HepG2 (cell line): Measurements from ENCODE around the gene SHFL. TPM values are rescaled to one million over a fixed set of nuclear protein-coding genes. Genes with fewer than 3 reads are reported as not detected.
A peak's percentile ranks its signal among the peaks of the same experiment; 100 is the strongest.

Experiments used
- ATAD3A ChIP-seq: sonication (generic); formaldehyde crosslinking; IDR thresholded peaks from 2 replicates; pipeline ENCODE4 v1.4.0; 2020; ENCODE audit warnings: missing genetic modification reagents
- CBFB ChIP-seq: sonication (generic); formaldehyde crosslinking; IDR thresholded peaks from 2 replicates; pipeline ENCODE4 v1.4.0; 2020; ENCODE audit warnings: missing genetic modification reagents
- DPF2 ChIP-seq: sonication (generic); formaldehyde crosslinking; IDR thresholded peaks from 2 replicates; pipeline ENCODE4 v1.4.0; 2020; ENCODE audit warnings: mild to moderate bottlenecking, low read depth, missing genetic modification reagents, borderline replicate concordance
- EEA1 ChIP-seq: sonication (generic); formaldehyde crosslinking; IDR thresholded peaks from 2 replicates; pipeline ENCODE4 v1.5.1; 2020; ENCODE audit warnings: mild to moderate bottlenecking, missing genetic modification reagents, borderline replicate concordance
- FOSL2 ChIP-seq: sonication (generic); formaldehyde crosslinking; IDR thresholded peaks from 2 replicates; pipeline ENCODE4 v1.4.0; 2020; ENCODE audit warnings: missing genetic modification reagents
- FOXO1 ChIP-seq: sonication (generic); formaldehyde crosslinking; IDR thresholded peaks from 2 replicates; pipeline ENCODE4 v1.4.0; 2020; ENCODE audit warnings: missing genetic modification reagents
- GATAD1 ChIP-seq: IDR thresholded peaks from 2 replicates; pipeline ENCODE4 v1.6.1; 2016; ENCODE audit warnings: missing genetic modification reagents, missing compliant biosample characterization
- HOXA3 ChIP-seq: sonication (generic); formaldehyde crosslinking; IDR thresholded peaks from 2 replicates; pipeline ENCODE4 v1.5.0; 2020; ENCODE audit warnings: missing genetic modification reagents
- KLF6 ChIP-seq: IDR thresholded peaks from 2 replicates; pipeline ENCODE4 v1.8.0; 2016; ENCODE audit warnings: missing biosample characterization, missing genetic modification reagents
- NCOR1 ChIP-seq: fragments of 200-600 bp; sonication (generic); IDR thresholded peaks from 2 replicates; pipeline ENCODE4 v1.7.0; 2017; ENCODE audit warnings: antibody characterized with exemption, low read length, borderline replicate concordance
- NFE2L1 ChIP-seq: sonication (generic); formaldehyde crosslinking; IDR thresholded peaks from 2 replicates; pipeline ENCODE4 v1.4.0; 2020; ENCODE audit warnings: missing genetic modification reagents, mild to moderate bottlenecking, borderline replicate concordance
- SYNCRIP ChIP-seq: fragments of 200-400 bp; formaldehyde crosslinking; IDR thresholded peaks from 2 replicates; pipeline ENCODE4 v1.6.1; 2018; ENCODE audit warnings: mild to moderate bottlenecking, low read depth, low read length; ENCODE audit not compliant: insufficient read depth
- TBL1XR1 ChIP-seq: fragments of 150-350 bp; IDR thresholded peaks from 2 replicates; pipeline ENCODE4 v1.6.1; 2014; ENCODE audit warnings: borderline replicate concordance, low read length; ENCODE audit not compliant: partially characterized antibody
- TBP ChIP-seq: sonication (generic); formaldehyde crosslinking; IDR thresholded peaks from 2 replicates; pipeline ENCODE4 v1.5.0; 2020; ENCODE audit warnings: missing genetic modification reagents
- ZBTB38 ChIP-seq: sonication (generic); formaldehyde crosslinking; IDR thresholded peaks from 2 replicates; pipeline ENCODE4 v1.5.1; 2020; ENCODE audit warnings: mild to moderate bottlenecking, missing genetic modification reagents
- ZMYM4 ChIP-seq: sonication (generic); formaldehyde crosslinking; IDR thresholded peaks from 2 replicates; pipeline ENCODE4 v1.8.1; 2023; ENCODE audit warnings: mild to moderate bottlenecking, missing genetic modification reagents
- ZNF329 ChIP-seq: sonication (generic); formaldehyde crosslinking; IDR thresholded peaks from 2 replicates; pipeline ENCODE4 v1.9.0; 2021; ENCODE audit warnings: low read depth, mild to moderate bottlenecking, missing genetic modification reagents
- ZNF337 ChIP-seq: sonication (generic); formaldehyde crosslinking; IDR thresholded peaks from 2 replicates; pipeline ENCODE4 v1.5.1; 2020; ENCODE audit warnings: missing genetic modification reagents, low read depth, mild to moderate bottlenecking, borderline replicate concordance
- ZNF33B ChIP-seq: sonication (generic); formaldehyde crosslinking; IDR thresholded peaks from 2 replicates; pipeline ENCODE4 v1.5.1; 2020; ENCODE audit warnings: mild to moderate bottlenecking, missing genetic modification reagents
- ZNF34 ChIP-seq: sonication (generic); formaldehyde crosslinking; IDR thresholded peaks from 2 replicates; pipeline ENCODE4 v1.4.0; 2020; ENCODE audit warnings: mild to moderate bottlenecking, missing genetic modification reagents, borderline replicate concordance
- ZNF576 ChIP-seq: sonication (generic); formaldehyde crosslinking; IDR thresholded peaks from 2 replicates; pipeline ENCODE4 v1.4.0; 2020; ENCODE audit warnings: mild to moderate bottlenecking, missing genetic modification reagents
- ZNF891 ChIP-seq: sonication (generic); formaldehyde crosslinking; IDR thresholded peaks from 2 replicates; pipeline ENCODE4 v1.5.0; 2020; ENCODE audit warnings: mild to moderate bottlenecking, missing genetic modification reagents
- ZSCAN20 ChIP-seq: sonication (generic); formaldehyde crosslinking; IDR thresholded peaks from 2 replicates; pipeline ENCODE4 v1.4.0; 2020; ENCODE audit warnings: missing genetic modification reagents, mild to moderate bottlenecking, borderline replicate concordance
- polyA plus RNA-seq, 8 experiments: library from polyadenylated mRNA; depleted of rRNA in 3 of 8; stranded (reverse) in 7 of 8; unstranded in 1 of 8; fragments of >200 nt; fragmentation: Illumina TruSeq in 4 of 8; extraction: Trizol in 4 of 8; gene quantifications; 2 replicates each; pipeline versions ENCODE4 v1.2.1 to v1.2.3, GENCODE V29; 2011 to 2016; ENCODE audit warnings: low read depth in 4 of 8, missing spikeins in 1 of 8, mixed read lengths in 1 of 8; ENCODE audit not compliant: insufficient read depth in 1 of 8
- total RNA-seq, 5 experiments: library from RNA; depleted of rRNA; stranded (reverse); fragments of >200 nt; fragmentation: Illumina TruSeq; extraction: Trizol; gene quantifications; 2 replicates each; pipeline ENCODE4 v1.2.3, GENCODE V29; 2016; ENCODE audit warnings: low read depth in 1 of 5
- TF ChIP-seq, protein P1 (sequence below): sonication (generic); formaldehyde crosslinking; IDR thresholded peaks from 2 replicates; pipeline ENCODE4 v1.4.0; 2020; ENCODE audit warnings: missing genetic modification reagents
- TF ChIP-seq, protein P2 (sequence below), 2 experiments: sonication (generic) in 1 of 2; formaldehyde crosslinking in 1 of 2; IDR thresholded peaks; 2 replicates each; pipeline versions ENCODE4 v1.4.0 to v1.6.1; 2018 to 2020; ENCODE audit warnings: missing genetic modification reagents in 2 of 2, borderline replicate concordance in 1 of 2, low read depth in 1 of 2, mild to moderate bottlenecking in 1 of 2, missing biosample characterization in 1 of 2
- TF ChIP-seq, protein P3 (sequence below): sonication (generic); formaldehyde crosslinking; IDR thresholded peaks from 2 replicates; pipeline ENCODE4 v1.8.0; 2022; ENCODE audit warnings: mild to moderate bottlenecking, missing genetic modification reagents; ENCODE audit not compliant: insufficient replicate concordance

The SHFL gene
- total and polyA plus RNA-seq, 2 of the 13 experiments (the other 11 are each of a cell fraction or from before 2014, with no cell fraction given), result 12.3 to 36.4 TPM

DNA sequence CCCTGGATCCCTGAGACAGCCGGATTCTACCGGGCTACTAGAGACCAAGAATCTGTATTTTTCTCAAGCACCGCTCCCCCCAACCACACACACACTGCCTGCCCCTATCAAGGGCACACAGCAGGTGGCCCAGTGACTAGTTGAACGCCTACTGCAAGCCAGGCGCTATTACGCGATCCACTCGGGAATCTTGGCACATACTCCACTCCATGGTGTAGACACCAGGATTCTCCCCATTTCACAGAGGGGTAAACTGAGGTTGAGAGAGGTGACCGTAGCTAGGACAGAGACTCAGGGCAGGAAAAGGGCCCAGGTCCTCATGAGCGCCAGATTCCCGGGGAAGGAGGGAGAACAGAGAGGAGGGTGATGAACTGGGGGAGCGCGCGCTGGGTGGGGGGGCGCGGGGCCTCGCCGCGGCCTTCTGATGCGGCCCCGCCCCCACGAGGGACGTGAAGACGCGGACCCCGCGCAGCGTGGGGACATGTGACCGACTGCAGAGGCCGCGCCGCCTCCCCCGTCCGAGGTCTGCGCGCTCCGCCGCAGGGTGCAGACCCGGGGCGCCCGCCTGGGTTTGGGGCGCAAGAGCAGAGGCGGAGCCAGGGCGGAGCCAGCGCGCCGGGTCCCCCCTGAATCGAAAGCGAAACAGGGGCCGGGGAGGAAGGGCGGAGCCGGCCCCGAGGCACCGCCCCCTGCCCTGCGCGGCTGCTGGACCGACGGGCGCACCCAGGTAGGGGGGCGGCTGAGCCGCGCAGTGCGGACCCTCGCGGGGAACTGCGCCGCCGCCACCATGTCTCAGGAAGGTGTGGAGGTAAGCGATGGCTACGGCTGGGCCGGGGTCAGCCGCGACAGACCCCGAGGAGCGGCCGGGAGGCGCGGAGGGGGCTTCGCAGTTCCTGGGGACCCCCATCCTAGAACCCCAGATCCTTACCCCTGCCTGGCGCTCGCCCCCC lies at the start of gene SHFL (continued):
- TF ChIP-seq ZNF576 (CRISPR knock-in tag), result no peak
- 0 out of 2 replicates have a peak, but pooled peaks have one; percentile 55 for TF ChIP-seq ZNF337 (CRISPR knock-in tag)
- TF ChIP-seq HOXA3 (CRISPR knock-in tag), result no peak; the same call in 1 of the 2 replicates
- no peak for TF ChIP-seq SYNCRIP
- TF ChIP-seq ZNF34, result no peak; the same call in 1 of the 2 replicates
- TF ChIP-seq KLF6, result peak; percentile 60; the same call in 1 of the 2 replicates
- TF ChIP-seq DPF2, result no peak
- no peak for TF ChIP-seq ZNF891 (CRISPR knock-in tag)
- TF ChIP-seq FOXO1, result peak; percentile 10; the same call in 1 of the 2 replicates
- TF ChIP-seq NCOR1, result no peak
- TF ChIP-seq, protein P1, sequence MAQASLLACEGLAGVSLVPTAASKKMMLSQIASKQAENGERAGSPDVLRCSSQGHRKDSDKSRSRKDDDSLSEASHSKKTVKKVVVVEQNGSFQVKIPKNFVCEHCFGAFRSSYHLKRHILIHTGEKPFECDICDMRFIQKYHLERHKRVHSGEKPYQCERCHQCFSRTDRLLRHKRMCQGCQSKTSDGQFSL (CRISPR knock-in tag), result peak; percentile 92
- no peak; the same call in 1 of the 2 replicates for TF ChIP-seq ZMYM4 (CRISPR knock-in tag)
- no peak for TF ChIP-seq FOSL2
- TF ChIP-seq ZNF329 (CRISPR knock-in tag), result no peak
- no peak for TF ChIP-seq ZSCAN20 (CRISPR knock-in tag)
- no peak for TF ChIP-seq EEA1 (CRISPR knock-in tag)
- TF ChIP-seq, protein P2, sequence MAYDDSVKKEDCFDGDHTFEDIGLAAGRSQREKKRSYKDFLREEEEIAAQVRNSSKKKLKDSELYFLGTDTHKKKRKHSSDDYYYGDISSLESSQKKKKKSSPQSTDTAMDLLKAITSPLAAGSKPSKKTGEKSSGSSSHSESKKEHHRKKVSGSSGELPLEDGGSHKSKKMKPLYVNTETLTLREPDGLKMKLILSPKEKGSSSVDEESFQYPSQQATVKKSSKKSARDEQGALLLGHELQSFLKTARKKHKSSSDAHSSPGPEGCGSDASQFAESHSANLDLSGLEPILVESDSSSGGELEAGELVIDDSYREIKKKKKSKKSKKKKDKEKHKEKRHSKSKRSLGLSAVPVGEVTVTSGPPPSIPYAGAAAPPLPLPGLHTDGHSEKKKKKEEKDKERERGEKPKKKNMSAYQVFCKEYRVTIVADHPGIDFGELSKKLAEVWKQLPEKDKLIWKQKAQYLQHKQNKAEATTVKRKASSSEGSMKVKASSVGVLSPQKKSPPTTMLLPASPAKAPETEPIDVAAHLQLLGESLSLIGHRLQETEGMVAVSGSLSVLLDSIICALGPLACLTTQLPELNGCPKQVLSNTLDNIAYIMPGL (CRISPR knock-in tag; IDR thresholded peaks at IDR 0.05; ENCODE audit: borderline replicate concordance in 1 of 2, low read depth in 1 of 2), result no peak; a peak in 1 of 4 replicates
- peak; percentile 19; the same call in 1 of the 2 replicates for TF ChIP-seq GATAD1 (CRISPR knock-in tag)
- no peak for TF ChIP-seq NFE2L1 (CRISPR knock-in tag)
- no peak for TF ChIP-seq TBP (CRISPR knock-in tag)
- no peak for TF ChIP-seq TBL1XR1
- TF ChIP-seq ZBTB38 (CRISPR knock-in tag), result no peak
- no peak for TF ChIP-seq ZNF33B (CRISPR knock-in tag)
- TF ChIP-seq CBFB (CRISPR knock-in tag), result no peak
- TF ChIP-seq ATAD3A (CRISPR knock-in tag), result no peak
- TF ChIP-seq, protein P3, sequence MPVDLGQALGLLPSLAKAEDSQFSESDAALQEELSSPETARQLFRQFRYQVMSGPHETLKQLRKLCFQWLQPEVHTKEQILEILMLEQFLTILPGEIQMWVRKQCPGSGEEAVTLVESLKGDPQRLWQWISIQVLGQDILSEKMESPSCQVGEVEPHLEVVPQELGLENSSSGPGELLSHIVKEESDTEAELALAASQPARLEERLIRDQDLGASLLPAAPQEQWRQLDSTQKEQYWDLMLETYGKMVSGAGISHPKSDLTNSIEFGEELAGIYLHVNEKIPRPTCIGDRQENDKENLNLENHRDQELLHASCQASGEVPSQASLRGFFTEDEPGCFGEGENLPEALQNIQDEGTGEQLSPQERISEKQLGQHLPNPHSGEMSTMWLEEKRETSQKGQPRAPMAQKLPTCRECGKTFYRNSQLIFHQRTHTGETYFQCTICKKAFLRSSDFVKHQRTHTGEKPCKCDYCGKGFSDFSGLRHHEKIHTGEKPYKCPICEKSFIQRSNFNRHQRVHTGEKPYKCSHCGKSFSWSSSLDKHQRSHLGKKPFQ (CRISPR knock-in tag), result no peak
